Fibroblast of skin of scalp (primary cell): ENCODE measurements around the gene TMEM45B.
"Not testable (repeated sequence)": the region's sequence is repeated elsewhere in the genome, so short reads cannot be mapped to it uniquely, and the experiment has no call there.

Experiments used
- DNase-seq: peaks from one replicate; pipeline ENCODE4 v3.0.0-alpha.2; 2013

Gene TMEM45B

DNA sequence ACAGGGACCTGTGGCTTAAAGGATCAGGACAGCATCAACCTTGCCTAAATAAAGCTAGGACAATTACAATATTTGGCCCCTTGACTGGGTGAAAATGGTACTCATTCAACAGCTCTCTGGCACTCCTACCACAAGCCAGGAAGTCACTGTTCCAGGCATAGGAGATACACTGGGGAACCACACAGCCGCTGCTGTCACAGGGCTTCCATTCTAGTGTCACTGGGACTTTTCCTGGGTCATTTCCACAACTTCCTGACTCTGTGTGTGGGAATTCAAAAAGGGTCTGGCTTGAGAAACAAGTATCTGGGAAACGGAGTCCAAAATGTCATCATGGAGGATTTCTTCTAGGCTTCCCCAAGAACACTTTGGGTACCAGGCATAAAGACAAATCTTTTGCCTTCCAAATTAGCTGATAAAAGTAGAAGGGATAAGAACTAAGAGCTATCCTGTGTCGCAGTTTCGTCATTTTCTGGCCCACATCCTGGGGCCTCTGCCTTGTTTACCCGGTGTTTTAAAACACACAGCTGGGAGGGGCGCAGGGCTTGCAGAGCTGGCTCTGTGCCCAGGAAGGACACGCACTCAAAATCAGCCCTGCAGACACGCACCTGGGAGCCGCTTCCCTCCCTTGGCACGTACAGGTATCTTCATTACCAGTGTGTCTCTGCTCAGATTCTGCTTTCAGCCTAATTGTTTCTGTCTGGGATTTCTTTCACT lies 38.0 kb downstream of the TMEM45B start:
- DNase-seq, result no peak

DNA sequence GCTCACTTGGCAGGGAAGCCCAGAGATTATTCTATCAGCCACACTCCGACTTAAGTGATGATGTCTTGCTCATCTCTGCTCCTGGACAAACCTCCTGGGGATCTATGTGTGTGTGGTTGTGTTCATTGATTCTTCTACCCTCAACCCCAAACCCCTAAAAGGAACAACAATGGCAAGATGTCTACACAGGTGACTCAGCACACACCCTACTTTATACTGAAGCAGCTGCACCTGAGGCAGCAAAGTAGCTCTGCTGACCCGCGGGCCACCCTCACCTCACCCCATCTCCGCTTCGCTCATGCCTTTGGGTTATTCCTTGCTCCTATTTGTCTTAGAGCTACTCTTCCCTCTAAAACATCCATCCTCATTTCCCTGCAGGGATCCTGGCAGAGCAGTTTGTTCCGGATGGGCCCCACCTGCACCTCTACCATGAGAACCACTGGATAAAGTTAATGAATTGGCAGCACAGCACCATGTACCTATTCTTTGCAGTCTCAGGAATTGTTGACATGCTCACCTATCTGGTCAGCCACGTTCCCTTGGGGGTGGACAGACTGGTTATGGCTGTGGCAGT lies 38.7 kb downstream of the TMEM45B start:
- no peak for DNase-seq

DNA sequence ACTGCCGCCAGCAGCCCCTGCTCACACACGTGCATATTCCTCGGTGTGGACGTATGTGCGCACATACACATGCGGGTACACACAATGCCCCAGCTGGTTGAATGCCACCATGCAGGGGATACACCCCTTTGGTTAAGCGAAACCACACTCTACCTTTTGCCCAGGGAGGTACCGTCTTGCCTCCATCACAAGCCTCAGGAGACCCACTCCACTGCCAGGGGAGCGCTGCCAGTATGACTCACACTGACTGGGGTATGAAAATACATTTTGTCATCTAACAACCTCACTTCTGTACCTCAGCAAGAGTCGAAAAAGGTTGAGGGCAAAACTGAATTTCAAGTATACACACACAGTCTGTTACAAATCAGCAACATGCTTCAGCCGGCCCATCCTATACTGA lies 39.4 kb downstream of the TMEM45B start:
- no peak for DNase-seq

DNA sequence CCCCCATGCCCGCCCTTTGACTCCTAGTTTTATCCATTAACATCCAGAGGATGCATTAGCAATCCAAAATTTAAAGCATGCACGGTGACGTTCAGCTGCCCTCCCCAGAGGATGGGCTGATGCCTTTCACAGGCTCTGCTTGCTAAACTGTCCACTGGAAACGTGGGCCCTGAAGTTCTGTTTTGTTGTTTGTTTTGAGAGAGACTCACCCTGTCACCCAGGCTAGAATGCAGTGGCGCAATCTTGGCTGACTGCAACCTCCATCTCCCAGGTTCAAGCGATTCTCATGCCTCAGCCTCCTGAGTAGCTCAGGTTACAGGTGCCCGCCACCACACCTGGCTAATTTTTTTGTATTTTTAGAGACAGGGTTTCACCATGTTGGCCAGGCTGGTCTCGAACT lies 40.4 kb downstream of the TMEM45B start:
- no peak for DNase-seq

DNA sequence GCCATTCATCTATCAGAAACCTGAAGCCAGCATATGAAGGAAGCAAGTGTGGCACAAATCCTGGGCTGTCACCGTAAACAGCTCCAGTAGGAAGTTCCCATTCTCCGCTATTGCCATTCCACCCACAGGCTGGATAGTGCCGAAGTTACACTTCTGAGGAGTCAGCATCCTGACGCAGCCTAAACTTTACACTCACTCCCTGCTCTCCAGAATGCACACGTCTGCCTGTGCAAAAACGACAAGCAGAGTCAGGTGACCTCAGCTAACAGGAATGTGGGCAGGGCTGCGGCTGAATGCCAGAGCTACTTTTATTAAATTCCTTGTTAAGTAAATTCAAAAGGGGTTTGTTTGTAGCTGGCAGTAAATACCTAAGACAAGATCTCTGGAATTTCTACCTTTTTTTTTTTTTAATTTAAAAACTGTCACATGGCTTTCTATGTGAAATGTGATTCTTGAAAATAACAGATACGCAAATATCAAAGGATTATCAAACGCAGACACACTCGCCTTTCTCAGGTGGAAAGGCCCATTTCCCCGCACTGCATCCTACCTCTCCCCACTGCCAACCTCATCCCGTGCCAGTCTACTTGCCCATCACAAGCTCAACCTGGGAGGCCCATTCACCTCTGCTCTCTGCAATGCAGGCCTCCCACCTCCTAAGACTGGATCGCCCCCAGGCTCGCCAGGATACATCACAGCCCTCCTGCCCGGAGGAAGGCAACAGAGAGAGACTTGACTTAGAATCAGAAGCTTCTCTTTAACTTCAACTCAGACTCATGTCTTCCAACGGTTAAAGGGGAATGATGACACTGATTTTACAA lies 46.3 kb downstream of the TMEM45B start:
- DNase-seq, result peak; percentile 95

DNA sequence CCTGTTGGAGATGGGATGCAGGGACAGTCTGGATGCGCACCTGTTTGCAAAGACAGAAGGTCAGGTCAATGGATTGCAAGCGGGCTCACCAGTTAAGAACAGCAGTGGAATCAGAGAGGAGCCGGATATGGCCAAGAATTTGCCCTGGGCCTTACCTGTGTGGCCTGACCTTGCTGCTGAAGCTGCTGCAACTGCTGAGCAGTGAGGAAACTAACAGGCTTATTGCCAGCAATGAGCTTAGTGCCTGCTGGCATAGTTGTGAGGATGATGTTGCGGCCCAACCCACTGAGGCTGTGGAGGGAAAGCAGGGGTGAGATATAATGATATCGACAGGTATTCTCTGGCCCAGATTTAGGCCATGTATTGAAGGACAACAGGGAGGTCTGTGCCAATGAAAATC lies 49.2 kb downstream of the TMEM45B start:
- DNase-seq, result no peak

DNA sequence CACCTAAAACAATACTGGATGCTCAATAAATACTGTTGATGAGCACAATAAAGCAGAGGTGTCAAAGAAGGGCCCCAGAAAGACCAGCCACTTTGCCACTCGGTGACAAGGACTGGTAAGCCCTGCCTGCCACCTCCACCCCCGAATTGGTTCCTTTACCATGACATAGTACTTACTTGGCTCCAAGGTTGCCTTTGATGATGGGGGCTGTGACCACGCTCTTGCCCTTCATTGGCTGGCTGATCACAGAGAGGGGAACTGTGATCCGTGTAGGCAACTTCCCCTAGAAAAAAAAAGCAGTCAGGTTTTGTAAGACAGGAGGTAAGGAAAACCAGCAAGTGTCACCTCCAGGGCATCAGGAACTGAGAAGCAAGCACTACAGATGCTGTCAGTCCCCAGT lies 50.1 kb downstream of the TMEM45B start:
- no peak for DNase-seq

DNA sequence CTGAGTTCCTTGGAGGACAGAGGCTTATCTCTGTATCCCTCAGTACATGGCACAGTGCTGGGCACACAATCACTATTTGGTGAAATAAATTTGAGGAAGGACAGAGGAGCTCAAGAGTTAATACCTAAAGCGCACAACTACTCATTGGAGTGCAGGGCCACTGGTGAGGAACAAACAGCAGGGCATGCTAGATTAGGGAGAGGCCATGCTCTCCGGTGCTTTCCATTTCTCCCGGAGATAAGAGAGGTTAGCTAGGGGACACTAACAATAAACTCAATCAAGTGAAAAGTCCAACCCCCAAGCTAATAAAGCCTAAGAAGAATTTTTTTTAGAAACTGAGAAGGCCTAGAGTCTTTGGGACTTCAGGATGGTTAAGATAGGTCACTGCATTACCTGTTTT lies 50.7 kb downstream of the TMEM45B start:
- no peak for DNase-seq

DNA sequence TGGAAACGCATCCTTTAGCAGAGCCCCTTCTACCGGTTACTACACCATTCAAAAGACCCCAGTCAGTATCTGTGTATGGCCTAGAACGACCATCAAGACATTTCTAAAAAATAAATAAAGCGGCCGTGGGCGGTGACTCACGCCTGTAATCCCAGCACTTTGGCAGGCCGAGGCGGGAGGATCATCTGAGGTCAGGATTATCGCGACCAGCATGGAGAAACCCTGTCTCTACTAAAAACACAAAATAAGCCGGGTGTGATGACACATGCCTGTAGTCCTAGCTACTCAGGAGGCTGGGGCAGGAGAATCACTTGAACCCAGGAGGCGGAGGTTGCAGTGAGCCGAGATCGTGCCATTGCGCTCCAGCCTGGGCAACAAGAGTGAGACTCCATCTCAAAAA lies 53.0 kb downstream of the TMEM45B start:
- not testable (repeated sequence) for DNase-seq

DNA sequence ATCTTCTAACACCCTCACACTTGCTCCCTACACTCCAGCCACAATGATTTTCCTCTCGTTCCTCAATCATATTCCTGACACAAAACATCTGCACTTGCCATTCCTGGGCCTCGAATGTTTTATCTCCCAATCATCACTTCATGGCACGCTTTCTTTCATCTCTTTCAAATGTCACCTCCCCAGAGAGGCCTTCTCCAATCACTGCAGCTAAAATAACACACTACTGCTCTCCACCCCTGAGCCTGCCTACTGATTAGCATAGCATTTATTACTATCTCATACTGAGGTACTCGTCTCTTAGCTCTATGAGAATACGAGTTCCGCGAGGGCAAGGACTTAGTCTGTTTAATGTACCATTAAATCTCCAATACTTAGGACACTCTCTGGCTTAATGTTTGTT lies 56.3 kb downstream of the TMEM45B start:
- no peak for DNase-seq

DNA sequence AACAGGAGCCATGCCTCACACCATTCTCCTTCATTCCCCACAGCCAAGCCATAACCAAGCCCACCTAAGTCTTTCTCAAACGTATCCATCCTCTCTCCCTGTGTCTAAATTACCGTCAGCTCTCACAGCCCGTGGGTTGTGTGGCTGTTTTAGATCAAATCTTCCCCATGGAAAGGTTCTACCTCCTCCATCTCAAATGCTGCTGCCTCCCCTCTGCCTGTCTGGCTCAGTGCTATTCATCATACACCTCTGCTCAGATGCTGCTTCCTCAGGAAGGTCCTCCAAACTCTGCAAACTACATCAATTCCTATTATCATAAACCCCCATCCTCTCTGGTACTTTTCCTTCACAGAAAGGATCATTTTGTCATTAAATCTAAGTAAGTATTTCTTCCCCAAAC lies 64.7 kb downstream of the TMEM45B start:
- no peak for DNase-seq

DNA sequence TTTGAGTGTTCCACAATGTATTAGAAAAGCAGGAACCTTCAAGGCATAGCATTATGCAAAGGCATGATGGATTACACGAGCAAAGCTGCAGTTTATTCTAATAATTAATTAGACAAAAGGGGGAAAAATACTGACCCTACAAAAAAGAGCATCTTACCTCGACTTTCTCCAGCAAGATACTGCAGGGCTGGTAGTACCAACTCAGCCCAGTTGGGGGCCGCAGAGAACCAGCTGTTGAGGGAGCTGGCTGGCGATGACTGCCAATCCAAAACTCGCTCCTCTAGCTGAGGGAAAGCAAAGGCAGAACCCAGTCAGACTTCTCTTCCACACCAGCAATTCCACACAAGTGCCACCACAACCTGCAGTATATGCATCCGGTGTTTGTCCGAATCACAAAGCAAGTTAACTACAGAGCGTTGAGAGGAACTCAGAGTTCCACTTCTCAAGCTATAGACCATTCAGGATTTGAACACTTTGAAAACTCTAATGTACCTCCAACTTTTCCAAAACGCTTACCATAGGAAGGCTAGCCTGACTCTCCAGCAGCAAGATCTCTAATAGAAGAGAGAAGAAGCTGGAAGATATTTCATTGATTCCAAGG lies 66.0 kb downstream of the TMEM45B start:
- peak; percentile 31 for DNase-seq

DNA sequence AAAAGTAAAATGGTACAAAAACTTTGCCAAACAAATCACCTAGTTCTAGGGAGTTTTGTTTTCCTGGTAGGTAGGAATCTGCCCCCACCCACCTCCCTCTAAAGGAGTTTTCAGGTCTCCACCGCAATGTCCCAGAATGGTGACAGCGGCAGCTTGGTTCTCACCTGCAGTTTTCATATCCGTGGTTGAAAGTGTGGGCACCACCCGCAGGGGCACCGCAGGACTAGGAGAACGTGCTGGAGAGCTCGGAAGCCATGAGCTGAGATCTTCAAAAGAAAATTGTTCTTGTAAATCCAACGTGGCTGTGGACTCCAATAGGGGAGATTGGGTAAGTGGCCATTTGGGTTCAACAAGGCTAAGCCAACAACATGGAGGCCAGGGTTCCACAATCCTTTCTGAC lies 68.9 kb downstream of the TMEM45B start:
- DNase-seq, result no peak

DNA sequence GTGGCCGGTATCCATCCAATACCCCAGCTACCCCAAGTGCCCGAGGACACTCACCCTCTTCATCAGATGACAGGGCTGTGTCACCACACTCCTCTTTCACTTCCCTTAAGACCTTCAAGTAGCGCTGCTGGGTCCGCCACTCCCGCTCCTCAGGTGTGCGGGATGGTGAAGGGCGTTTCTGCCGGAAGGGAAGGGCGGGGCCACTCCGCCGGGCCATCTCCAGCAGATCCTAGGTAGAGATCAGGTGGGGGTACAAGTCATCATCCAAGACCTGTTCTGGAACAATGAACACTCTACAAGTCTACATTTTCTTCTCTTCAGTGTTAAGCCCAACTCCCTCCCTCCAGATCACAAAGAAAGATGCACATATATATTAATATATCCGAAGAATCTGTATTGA lies 69.7 kb downstream of the TMEM45B start:
- DNase-seq, result no peak

DNA sequence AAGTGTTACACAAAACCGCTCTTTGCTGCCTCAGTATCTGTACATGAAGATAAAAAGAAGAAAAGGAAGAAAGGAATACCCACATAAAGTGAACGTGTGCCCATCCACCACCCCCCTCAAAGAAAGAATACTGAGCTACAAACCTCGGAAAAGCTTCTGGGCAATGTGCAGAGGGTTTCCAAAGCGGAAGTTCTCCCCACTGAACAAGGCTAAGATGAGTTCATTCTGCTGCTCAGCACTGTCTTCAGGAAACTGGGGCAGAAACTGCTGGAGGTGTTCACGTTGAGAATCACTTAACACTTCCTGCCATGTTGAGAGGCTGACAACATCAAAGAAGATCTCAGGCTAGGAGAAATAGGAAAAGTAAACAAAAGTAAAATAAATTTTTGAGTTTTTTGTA lies 72.8 kb downstream of the TMEM45B start:
- DNase-seq, result no peak

DNA sequence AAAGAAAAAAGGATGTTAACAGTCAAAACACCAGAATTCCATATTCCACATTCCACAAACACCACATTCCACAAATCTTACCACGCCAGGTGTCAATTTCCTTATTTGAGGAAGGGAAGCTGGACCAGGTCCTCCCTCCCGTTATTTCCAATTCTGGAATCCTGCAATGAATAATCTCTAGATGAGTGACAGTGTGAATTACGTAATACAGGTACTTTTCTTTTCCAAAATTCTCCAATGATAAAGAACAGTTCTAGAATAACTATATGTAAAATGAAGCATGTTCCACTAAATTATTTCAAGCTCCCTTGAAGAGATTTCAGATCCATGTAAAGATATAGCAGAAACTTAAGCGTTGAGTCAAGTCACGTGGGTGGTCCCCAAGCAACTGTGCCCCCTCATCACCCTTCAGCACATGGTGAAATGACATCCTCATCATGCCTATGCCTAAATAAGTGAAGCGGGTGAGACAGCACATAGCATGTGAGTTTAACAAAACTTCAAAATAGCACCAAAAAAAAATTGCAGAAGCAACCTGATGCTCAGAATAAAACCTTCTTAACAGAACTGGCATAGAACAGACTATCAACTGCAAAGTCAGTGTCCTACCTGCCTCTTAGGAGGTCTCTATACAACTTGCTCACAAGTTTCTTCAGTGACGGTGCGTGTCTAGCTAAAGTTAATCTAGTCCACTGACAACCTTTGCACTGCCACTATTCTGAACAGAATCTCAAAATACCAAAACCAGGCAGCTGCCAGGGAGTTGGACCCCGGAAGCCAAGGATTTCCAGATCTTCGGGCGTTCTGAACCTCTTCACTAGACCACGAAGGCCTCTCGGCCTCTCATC lies 78.9 kb downstream of the TMEM45B start:
- no peak for DNase-seq

DNA sequence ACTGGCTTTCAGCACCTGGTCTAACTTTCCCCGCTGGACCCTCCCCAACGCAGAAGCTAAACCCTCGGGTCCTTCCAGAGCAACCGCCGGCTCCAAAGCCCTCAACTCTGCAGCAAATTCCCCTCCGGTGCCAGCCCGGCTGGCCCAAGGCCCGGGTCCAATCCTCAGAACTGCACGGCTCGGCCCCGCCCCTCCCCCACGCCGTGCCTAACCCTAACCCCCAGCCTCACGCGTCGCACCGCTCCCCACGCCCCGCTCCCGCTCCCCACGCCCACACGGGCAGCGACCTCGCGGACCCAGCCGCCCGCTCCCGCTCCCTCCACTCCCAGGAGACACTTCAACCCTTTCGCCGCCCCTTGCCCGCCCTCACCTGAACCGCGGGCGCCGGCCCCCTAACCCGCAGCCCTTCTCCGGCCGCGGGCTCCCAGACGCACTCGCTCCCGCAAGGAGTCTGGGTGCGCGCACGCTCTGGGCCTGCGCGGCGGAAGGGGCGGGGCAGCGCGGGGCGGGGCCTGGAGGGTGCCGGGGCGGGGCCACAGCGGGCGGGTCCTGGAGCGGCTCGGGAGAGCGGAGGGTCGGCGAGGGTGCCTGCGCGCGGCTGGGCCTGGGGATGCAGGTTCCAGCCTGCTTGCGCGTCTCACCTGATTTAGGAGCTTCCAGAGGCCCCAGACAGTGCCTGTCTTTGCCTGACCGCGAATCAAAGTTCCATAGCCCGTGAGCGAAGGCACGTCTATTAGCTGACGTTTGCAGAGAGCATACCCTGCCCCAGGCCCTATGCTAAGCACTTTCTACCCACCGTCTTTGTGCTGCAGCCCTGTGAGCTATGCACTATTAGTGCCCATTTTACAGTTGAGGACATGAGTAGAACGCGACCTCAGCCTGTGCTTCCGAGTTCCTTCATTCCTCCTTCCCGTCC lies 79.7 kb downstream of the TMEM45B start, which contains the start of gene NFRKB:
Gene NFRKB, minus strand, starts transcription at position 453 of the 916 bp plus-strand sequence. CDS start 2,729 bp downstream, outside the sequence.
- DNase-seq, result peak; percentile 78

DNA sequence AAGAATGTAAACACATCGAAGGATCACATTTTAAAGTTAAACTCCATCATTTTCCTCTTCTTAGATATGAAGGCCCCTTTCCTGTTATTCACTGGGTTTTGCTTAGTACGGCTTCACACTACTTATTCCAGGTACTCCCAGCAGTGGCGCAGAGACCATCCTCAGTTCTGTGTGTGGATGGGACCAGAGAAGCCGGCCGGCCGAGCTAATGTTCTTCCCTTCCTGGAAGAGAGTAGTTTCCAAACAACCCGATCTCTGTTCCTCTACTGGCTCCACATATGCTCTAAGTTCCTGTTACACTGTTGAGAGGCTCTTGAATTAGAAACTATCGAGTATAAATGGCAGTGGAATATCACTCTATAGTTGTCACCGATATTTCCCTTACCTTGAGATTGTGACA lies 80.4 kb downstream of the TMEM45B start:
- no peak for DNase-seq

DNA sequence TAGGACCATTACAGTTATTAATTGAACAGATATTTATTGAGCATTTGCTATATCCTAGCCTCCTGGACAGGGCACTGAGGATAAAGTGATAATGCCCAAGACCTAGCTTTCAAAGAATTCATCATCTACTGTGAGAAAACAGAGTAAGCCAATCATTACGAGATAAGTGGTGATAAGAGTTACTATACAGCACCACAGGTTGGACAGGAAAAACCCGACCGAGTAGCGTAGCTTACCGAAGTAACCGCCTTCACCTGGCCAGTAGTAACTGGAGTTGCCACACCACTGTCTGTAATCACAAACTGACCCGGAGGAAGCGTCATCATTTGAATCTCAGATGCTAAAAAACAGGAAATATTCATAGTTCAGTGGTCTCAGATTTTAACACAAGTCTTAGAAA lies 89.8 kb downstream of the TMEM45B start:
- no peak for DNase-seq
